Muscle layer of colon (tissue), 2 donors: ENCODE measurements around the gene IGFL4.

Source experiments
- H3K27ac ChIP-seq: one replicate; pipeline ENCODE4 v1.7.0; 2013; ENCODE audit warnings: low read depth, mild to moderate bottlenecking, low read length, moderate library complexity
- H3K27me3 ChIP-seq, 2 donors: one replicate each; pipeline ENCODE4 v1.7.0; 2013; ENCODE audit warnings: low read length in 2 of 2, mild to moderate bottlenecking in 2 of 2; ENCODE audit not compliant: insufficient read depth in 2 of 2, control insufficient read depth in 1 of 2
- H3K36me3 ChIP-seq: one replicate; pipeline ENCODE4 v1.7.0; 2013; ENCODE audit warnings: mild to moderate bottlenecking, low read length; ENCODE audit not compliant: insufficient read depth
- H3K4me1 ChIP-seq: one replicate; pipeline ENCODE4 v1.7.0; 2013; ENCODE audit warnings: mild to moderate bottlenecking, low read length; ENCODE audit not compliant: insufficient read depth
- H3K4me3 ChIP-seq, 2 donors: one replicate each; pipeline ENCODE4 v1.7.0; 2013; ENCODE audit warnings: low read length in 2 of 2, low read depth in 1 of 2, mild to moderate bottlenecking in 1 of 2, moderate library complexity in 1 of 2
- H3K9ac ChIP-seq: one replicate; pipeline ENCODE4 v1.7.0; 2013; ENCODE audit warnings: low read length
- H3K9me3 ChIP-seq: one replicate; pipeline ENCODE4 v1.7.0; 2013; ENCODE audit warnings: mild to moderate bottlenecking, low read length
- donor health status: abdominal sarcoma.
- donor health status: Adenocarcinoma of cecum.

IGFL4 gene

DNA sequence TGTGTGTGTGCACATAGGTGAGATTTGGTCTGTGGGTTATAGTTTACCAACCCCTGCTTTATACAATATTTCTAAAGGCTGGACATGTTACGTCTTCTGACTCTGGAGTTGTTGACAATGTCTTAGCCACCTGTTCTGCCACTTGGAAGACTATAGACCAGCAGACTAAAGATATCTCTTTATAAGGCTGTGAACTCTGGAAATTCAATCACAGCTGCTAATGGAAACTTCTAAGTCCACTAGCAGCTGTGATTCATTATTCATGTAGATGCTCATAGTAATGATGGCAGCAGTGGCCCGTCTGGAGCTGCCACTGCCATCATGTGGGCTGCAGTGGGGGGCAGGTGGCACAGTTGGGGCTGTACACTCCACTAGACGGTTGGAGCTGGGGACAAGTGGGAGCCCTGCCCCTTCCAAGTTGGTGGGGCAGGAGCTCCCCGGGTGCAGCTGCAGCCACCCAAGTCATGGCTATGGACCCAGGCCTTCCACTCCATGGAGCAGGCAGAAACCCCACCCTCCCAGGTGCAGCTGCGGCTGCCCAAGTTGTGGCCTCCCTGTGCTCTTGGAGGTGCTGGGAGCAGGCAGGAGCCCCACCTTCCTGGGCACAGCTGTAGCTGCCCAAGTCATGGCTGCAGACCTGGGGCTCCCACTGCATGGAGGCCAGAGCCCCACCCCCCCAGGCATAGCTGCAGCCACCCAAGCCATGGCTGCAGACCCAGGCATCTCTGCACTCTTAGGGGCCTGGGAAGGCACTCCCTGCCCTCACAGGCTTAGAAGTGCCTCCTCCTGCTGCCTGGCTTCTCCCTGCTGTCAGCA, 8.8 kb downstream of the IGFL4 start:
- H3K4me1 ChIP-seq, result no peaks in the 10 kb centered on the region
- H3K9ac ChIP-seq, result no peak overlapping the region
- H3K36me3 ChIP-seq, result no peaks in the 10 kb centered on the region
- no peak overlapping the region for H3K4me3 ChIP-seq
- no peak overlapping the region for H3K27ac ChIP-seq
- no peaks in the 10 kb centered on the region for H3K9me3 ChIP-seq
- H3K27me3 ChIP-seq, result peaks cover 0 to 6% of the 10 kb centered on the region in 2 donors

DNA sequence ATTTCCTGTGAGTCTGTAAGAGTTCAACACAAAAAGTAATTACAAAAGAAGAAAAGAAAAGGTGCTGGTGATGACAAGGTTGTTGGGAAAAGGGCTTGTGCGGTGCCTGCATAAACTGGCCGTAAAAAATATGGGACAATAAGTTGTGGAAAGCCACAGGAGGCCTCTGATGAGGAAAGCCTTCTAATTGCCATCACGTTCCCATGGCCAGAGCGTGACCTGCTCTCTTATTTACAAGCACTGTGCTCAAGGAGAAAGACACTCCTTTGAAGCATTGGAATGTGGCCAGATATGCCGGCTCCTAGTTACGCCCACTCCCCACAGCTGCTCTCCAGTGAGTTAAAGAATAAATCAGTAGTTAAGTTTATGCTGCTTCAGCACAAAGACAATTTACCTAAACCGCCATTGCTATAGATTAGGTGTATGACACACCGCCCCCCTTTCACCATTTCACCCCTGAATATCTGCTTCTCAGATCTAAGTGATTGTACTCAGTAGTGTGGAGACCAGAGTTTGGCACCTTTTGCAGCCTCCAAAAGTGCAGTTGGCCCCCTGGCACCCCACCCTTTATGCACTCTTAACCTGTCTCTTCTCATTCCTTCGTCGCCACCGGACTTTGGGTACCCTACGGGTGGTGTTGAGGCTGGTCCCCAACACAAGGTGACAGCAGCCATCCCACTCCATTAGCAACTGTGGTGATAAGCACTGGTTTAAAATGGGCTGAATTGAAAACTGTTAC, 9.8 kb downstream of the IGFL4 start:
- H3K4me1 ChIP-seq, result no peaks in the 10 kb centered on the region
- no peak overlapping the region for H3K27ac ChIP-seq
- H3K27me3 ChIP-seq, result peaks cover 7 to 16% of the 10 kb centered on the region in 2 donors

DNA sequence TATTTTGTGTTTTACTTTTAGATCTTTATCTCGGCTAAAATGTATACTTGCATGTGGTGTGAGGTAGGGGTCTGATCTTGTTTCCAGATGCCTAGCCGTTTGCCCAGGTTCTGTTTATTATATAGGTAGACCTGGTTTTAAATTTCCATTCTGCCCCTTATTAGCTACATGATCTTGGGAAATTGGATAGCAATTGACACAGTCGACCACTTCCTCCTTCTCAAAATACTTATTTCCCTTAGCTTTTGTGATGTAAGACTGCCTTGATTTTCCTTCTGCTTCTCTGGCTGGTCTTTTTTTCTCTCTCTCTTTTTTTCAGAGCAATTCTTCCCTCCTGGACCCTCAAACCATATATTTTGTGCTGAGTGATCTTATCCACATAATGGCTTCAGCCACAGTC, 15.0 kb downstream of the IGFL4 start:
- Histone ChIP-seq H3K27ac (no peak overlapping the region), H3K4me3 (no peak overlapping the region), H3K27me3 (peaks cover 10 to 34% of the 10 kb centered on the region in 2 donors), H3K4me1 (no peaks in the 10 kb centered on the region), H3K36me3 (no peaks in the 10 kb centered on the region), H3K9me3 (no peaks in the 10 kb centered on the region), H3K9ac (no peak overlapping the region)

More for the DNA sequence above, 9.8 kb downstream of the IGFL4 start:
- Histone ChIP-seq H3K4me3 (no peak overlapping the region), H3K9ac (no peak overlapping the region), H3K36me3 (no peaks in the 10 kb centered on the region), H3K9me3 (no peaks in the 10 kb centered on the region)

DNA sequence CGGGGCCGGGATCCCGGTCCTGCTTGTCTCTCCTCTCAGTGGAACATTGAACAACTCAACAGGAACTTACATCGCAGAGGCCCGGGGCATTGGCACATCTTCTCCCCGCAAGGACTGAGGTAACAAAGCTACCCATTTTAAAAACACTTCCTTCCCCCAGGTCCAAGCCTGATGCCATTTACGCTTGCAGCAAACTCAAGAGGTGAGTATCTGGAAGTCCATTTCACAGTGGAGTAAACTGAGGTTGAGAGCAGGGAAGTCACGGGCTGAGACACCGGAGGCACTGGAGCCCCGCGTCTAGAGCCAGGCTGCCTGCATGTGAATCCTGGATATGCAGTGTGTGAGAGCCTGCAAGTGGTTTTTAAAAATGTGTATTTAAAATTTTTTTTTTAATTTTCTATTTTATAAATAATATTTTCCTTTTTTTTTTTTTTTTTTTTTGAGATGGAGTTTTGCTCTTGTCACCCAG, 17.5 kb downstream of the IGFL4 start:
- H3K36me3 ChIP-seq, result no peaks in the 10 kb centered on the region
- no peaks in the 10 kb centered on the region for H3K4me1 ChIP-seq
- no peaks in the 10 kb centered on the region for H3K9me3 ChIP-seq
- no peak overlapping the region for H3K4me3 ChIP-seq
- H3K27me3 ChIP-seq, result peaks cover 10 to 34% of the 10 kb centered on the region in 2 donors
- no peak overlapping the region for H3K9ac ChIP-seq
- no peak overlapping the region for H3K27ac ChIP-seq

DNA sequence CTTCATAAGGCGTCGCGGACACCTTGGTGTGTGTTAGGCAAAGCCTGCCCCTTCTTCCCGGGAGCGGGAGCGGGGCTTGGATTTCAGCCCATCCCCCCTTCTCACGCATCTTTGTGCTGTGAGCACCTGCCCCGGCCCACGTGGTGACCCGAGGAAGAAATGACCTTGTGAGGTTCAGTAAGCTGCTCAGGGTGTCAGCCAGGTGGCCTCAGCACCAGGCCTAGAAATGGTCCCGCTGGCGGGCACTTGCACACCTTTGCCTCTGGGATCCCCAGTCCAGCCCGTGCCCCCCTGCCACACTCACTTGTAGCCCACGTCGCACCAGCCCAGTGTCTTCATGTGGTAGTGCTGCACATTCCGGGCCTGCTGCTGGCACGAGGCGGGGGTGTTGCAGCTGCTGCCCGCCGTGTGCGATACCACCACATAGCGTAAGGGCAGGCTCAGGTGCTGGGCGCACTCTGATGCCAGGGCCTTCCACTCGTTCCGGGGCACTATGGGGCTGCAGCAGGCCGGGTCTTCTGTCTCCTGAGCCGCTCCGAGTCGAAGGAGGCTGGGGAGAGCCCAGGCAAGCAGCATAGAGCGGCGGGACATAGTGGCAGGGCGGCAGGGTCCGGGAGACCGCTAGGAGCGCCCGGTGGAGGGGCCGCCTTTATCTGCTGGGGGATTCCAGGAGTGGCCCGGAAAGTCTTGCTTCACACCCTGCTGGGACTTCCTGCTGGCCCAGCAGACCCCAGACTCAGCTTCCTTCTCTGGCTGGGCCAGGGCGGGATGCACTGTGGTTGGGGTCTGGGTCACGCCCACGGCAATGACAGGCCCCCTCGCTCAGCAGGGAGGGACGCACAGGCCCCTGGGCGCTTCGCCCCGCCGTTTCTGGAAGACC, 18.1 kb downstream of the IGFL4 start, which contains the start of gene PGLYRP1:
Gene PGLYRP1 (minus strand): TSS at position 623 of the 880 bp plus-strand sequence. CDS start 32 bp downstream, at position 591.
- no peak within 1 kb of the TSS for H3K9ac ChIP-seq
- H3K36me3 ChIP-seq, result no peaks in the 10 kb centered on the region
- H3K4me1 ChIP-seq, result no peaks in the 10 kb centered on the region
- H3K27me3 ChIP-seq, result peaks cover 10 to 34% of the 10 kb centered on the region in 2 donors
- H3K4me3 ChIP-seq, result no peak within 1 kb of the TSS
- no peaks in the 10 kb centered on the region for H3K9me3 ChIP-seq
- H3K27ac ChIP-seq, result no peak within 1 kb of the TSS

DNA sequence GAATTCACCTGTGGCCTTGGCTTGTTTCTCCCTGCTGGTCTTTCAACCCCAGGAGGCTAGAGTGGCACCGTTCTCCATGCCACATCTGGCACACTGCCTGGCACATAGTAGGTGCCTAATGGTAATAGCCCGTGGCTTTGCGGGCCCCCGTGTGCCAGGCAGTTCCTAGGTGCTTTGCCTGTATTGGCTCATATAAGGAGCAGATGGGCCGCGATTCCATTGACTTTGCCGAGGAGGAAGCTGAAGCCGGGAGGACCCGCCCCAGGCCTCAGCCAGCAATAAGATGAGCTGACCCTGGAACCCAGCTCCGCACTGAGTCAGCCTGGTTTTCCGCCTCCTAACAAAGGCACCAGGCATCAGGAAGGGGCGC, 18.8 kb downstream of the IGFL4 start:
- Histone ChIP-seq H3K4me1 (no peaks in the 10 kb centered on the region), H3K9me3 (no peaks in the 10 kb centered on the region), H3K4me3 (no peak overlapping the region), H3K36me3 (no peaks in the 10 kb centered on the region), H3K27me3 (peaks cover 10 to 34% of the 10 kb centered on the region in 2 donors), H3K9ac (no peak overlapping the region), H3K27ac (no peak overlapping the region)

DNA sequence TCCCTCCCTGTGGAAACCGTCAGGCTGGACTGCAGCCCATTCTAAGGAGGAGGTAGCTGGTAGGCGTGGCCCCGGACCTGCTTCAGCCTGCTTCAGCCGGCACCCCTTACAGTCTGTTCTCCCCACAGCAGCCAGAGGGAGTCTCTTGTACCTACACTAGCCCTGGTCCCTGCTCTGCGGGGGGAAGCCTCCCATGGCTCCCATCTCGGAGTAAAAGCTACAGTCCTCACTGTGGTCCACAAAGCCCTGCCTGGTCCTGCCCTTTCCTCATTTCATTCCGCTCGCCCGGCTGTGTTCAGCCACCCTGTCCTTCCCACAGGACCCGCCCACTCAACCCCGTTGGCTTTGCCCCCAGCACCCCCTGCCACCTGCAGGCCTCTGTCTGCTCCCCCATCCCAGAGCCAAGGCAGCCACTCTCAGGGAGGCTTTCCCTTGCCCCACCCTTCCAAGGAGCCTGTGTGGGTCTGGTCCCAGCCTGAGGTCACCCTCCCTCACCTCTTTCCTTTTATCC, 19.2 kb downstream of the IGFL4 start:
- Histone ChIP-seq H3K4me1 (no peaks in the 10 kb centered on the region), H3K27ac (no peak overlapping the region), H3K36me3 (no peaks in the 10 kb centered on the region)

DNA sequence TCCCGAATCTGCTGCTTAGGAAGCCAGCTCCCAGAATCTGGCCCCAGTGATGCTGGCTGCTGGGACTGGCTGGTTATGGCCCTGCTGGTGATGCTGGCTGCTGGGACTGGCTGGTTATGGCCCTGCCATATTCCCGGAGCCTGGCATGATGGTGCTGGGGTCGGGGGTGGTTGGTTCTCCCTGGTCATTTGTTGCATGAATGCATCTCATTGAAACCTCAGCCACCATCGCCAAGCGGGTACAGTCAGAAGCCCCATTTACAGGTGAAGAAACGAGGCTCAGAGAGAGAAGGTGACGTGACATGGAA, 20.0 kb downstream of the IGFL4 start:
- Histone ChIP-seq H3K4me3 (no peak overlapping the region), H3K27me3 (peaks cover 4 to 29% of the 10 kb centered on the region in 2 donors), H3K9me3 (no peaks in the 10 kb centered on the region), H3K4me1 (peaks cover 6% of the 10 kb centered on the region), H3K36me3 (no peaks in the 10 kb centered on the region), H3K9ac (no peak overlapping the region), H3K27ac (no peak overlapping the region)

More for the DNA sequence above, 19.2 kb downstream of the IGFL4 start:
- H3K27me3 ChIP-seq, result peaks cover 8 to 30% of the 10 kb centered on the region in 2 donors
- no peak overlapping the region for H3K4me3 ChIP-seq
- no peaks in the 10 kb centered on the region for H3K9me3 ChIP-seq
- H3K9ac ChIP-seq, result no peak overlapping the region

DNA sequence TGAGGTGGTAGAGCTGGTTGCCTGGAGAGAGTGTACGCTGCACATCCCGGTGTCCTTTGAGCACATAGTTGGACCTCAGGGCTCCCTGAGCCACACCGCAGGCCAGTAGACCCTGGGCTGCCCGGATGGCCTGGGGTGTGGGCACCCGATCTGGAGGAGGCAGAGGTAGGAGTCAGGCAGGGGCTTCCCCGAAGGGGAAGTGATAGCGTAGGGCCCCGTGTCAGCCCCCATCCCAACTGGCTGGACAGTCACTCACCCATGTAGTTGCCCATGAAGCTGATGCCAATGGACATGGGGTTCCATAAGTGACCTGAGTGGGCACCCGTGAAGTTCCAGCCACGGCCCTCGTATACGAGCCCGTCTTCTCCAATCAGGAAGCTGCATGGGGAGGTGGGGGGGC, 21.5 kb downstream of the IGFL4 start:
- H3K36me3 ChIP-seq, result no peaks in the 10 kb centered on the region
- no peaks in the 10 kb centered on the region for H3K9me3 ChIP-seq
- H3K4me1 ChIP-seq, result peaks cover 9% of the 10 kb centered on the region
- no peak overlapping the region for H3K27ac ChIP-seq
- H3K9ac ChIP-seq, result no peak overlapping the region
- H3K27me3 ChIP-seq, result peaks cover 15 to 37% of the 10 kb centered on the region in 2 donors
- no peak overlapping the region for H3K4me3 ChIP-seq

DNA sequence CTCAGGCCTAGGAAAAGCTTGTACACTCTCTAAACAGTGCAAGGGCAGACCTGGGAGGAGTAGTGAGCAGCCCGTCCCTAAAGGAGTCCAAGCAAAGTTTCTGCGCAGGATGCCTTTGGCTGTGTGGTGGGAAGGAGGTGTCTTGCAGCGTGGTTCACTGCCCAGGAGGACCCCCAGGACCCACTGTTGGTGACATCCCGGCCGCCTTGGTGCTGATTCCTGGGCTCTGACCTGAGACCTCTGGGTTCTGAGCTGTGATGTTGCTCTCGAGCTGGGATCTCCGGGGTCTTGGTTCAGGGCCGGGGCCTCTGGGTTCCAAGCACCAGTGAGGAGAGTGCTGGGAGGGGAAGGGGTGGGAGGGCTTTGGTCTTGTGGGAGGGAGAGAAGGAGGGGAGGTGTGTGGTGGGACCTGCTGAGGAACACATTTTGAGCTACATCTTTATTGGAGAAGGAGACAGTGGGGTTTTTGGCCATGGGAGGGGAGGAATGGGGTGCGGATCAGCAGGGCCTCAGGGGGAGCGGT, 22.0 kb downstream of the IGFL4 start:
- H3K36me3 ChIP-seq, result no peaks in the 10 kb centered on the region
- H3K4me1 ChIP-seq, result peaks cover 9% of the 10 kb centered on the region
- no peak overlapping the region for H3K9ac ChIP-seq
- H3K9me3 ChIP-seq, result no peaks in the 10 kb centered on the region
- no peak overlapping the region for H3K4me3 ChIP-seq
- H3K27ac ChIP-seq, result no peak overlapping the region
- peaks cover 17 to 40% of the 10 kb centered on the region in 2 donors for H3K27me3 ChIP-seq
